Testis (tissue), 2 donors: ENCODE results near the gene CTNS.
"Not testable (repeated sequence)": the region's sequence is repeated elsewhere in the genome, so short reads cannot be mapped to it uniquely, and the experiment has no call there.

ENCODE experiments used
- CTCF ChIP-seq, 3 experiments: fragments of 450-650 bp in 2 of 3; fragments of 200-600 bp in 1 of 3; sonication (generic) in 1 of 3; IDR thresholded peaks; one replicate each; pipeline ENCODE4 v1.5.1; 2016 to 2019; ENCODE audit warnings: antibody characterized with exemption in 3 of 3, mild to moderate bottlenecking in 2 of 3, moderate library complexity in 1 of 3
- POLR2A ChIP-seq: fragments of 450-650 bp; IDR thresholded peaks from one replicate; pipeline ENCODE4 v1.6.1; 2017; ENCODE audit warnings: antibody characterized with exemption, mild to moderate bottlenecking, moderate library complexity

GRCh38 chr17:3705718-3705984 is 69.1 kb downstream of the CTNS start:
- TF ChIP-seq POLR2A; CTCF (IDR thresholded peaks at IDR 0.05): not testable (repeated sequence)
